DMS79 (cell line): ENCODE data around the gene HOXA10.

Experiments used
- DNase-seq: peaks from one replicate; lab custom pipeline; 2025; lab: John Stamatoyannopoulos, UW

HOXA10 gene

GRCh38 chr7:27203365-27203953 lies 29.3 kb upstream of the HOXA10 start:
- DNase-seq: no peak

- DNase-seq: no peak
These were observed 28.7 kb upstream of the HOXA10 start for GRCh38 chr7:27202862-27203134.

GRCh38 chr7:27202018-27202861 lies 28.1 kb upstream of the HOXA10 start:
- no peak for DNase-seq

- no peak for DNase-seq
These were observed 27.5 kb upstream of the HOXA10 start for GRCh38 chr7:27201580-27202017.

GRCh38 chr7:27200761-27201579 lies 26.9 kb upstream of the HOXA10 start:
- DNase-seq: no peak

- DNase-seq: peak; percentile 70
These were observed 26.0 kb upstream of the HOXA10 start, which contains the start of gene HOXA13 for GRCh38 chr7:27199849-27200760. Gene HOXA13 (minus strand): TSS chr7:27200091. CDS start chr7:27200077, 14 bp downstream.

GRCh38 chr7:27198871-27199801 lies 25.0 kb upstream of the HOXA10 start:
- DNase-seq: no peak

GRCh38 chr7:27198138-27198841 lies 24.2 kb upstream of the HOXA10 start:
- peak; percentile 20 for DNase-seq

- DNase-seq: no peak
These were observed 23.3 kb upstream of the HOXA10 start for GRCh38 chr7:27197137-27198042.

- DNase-seq: peak; percentile 68
These were observed 22.2 kb upstream of the HOXA10 start for GRCh38 chr7:27196287-27196767.

- DNase-seq: no peak
These were observed 20.7 kb upstream of the HOXA10 start for GRCh38 chr7:27194686-27195379.

- no peak for DNase-seq
These were observed 19.9 kb upstream of the HOXA10 start for GRCh38 chr7:27194002-27194352.

- no peak for DNase-seq
These were observed 19.3 kb upstream of the HOXA10 start for GRCh38 chr7:27193335-27194001.

GRCh38 chr7:27192546-27193334 lies 18.6 kb upstream of the HOXA10 start:
- no peak for DNase-seq

GRCh38 chr7:27191833-27192545 lies 17.9 kb upstream of the HOXA10 start:
- DNase-seq: no peak

GRCh38 chr7:27191161-27191731 lies 17.1 kb upstream of the HOXA10 start:
- no peak for DNase-seq
